Neural cell (in vitro differentiated cells): ENCODE data around the gene RIPK3. TPM values are rescaled to one million over a fixed set of nuclear protein-coding genes. Genes with fewer than 3 reads are reported as not detected.

ENCODE experiments used
- H2AFZ ChIP-seq: fragments of 200-600, 300-800 bp; sonication (generic), shearing (Covaris generic); 2 replicates; pipeline ENCODE4 v1.6.0; 2014; ENCODE audit warnings: low read depth, mild to moderate bottlenecking, antibody characterized with exemption, low read length, moderate library complexity
- H3F3A ChIP-seq: fragments of 200-600 bp; shearing (Covaris generic); 2 replicates; pipeline ENCODE4 v1.6.1; 2016; ENCODE audit warnings: mild to moderate bottlenecking, moderate library complexity, mixed read lengths, antibody characterized with exemption, low read length; ENCODE audit not compliant: insufficient read depth, poor library complexity, severe bottlenecking
- H3K27ac ChIP-seq: fragments of 200-600, 300-800 bp; sonication (generic), shearing (Covaris generic); 2 replicates; pipeline ENCODE4 v1.5.1; 2014; ENCODE audit warnings: mild to moderate bottlenecking, low read length, moderate library complexity
- H3K27me3 ChIP-seq: fragments of 300-800, 200-600 bp; sonication (generic), shearing (Covaris generic); 2 replicates; pipeline ENCODE4 v1.6.0; 2014; ENCODE audit warnings: mild to moderate bottlenecking, low read depth, low read length, moderate library complexity; ENCODE audit not compliant: insufficient read depth
- H3K36me3 ChIP-seq: fragments of 300-800, 200-600 bp; sonication (generic), shearing (Covaris generic); 2 replicates; pipeline ENCODE4 v1.5.1; 2014; ENCODE audit warnings: mild to moderate bottlenecking, antibody characterized with exemption, low read length, moderate library complexity; ENCODE audit not compliant: insufficient read depth
- H3K4me2 ChIP-seq: fragments of 300-800, 200-600 bp; sonication (generic), shearing (Covaris generic); 2 replicates; pipeline ENCODE4 v1.6.0; 2014; ENCODE audit warnings: mild to moderate bottlenecking, low read length
- H3K4me3 ChIP-seq: fragments of 300-800, 200-600 bp; sonication (generic), shearing (Covaris generic); 2 replicates; pipeline ENCODE4 v1.5.1; 2014; ENCODE audit warnings: mild to moderate bottlenecking, low read length, moderate library complexity
- H3K79me2 ChIP-seq: fragments of 200-600 bp; shearing (Covaris generic); replicated peaks from 2 replicates; pipeline ENCODE4 v1.6.0; 2014; ENCODE audit warnings: mild to moderate bottlenecking, low read length, moderate library complexity; ENCODE audit not compliant: insufficient read depth
- H3K9ac ChIP-seq: fragments of 300-800, 200-600 bp; sonication (generic), shearing (Covaris generic); 2 replicates; pipeline ENCODE4 v1.6.1; 2016; ENCODE audit warnings: mild to moderate bottlenecking, low read length, mixed read lengths
- H3K9me2 ChIP-seq: fragments of 200-600 bp; shearing (Covaris generic); 2 replicates; pipeline ENCODE4 v1.6.1; 2016; ENCODE audit warnings: mild to moderate bottlenecking, low read length, mixed read lengths; ENCODE audit not compliant: insufficient read depth
- H3K9me3 ChIP-seq: fragments of 200-600, 300-800 bp; sonication (generic), shearing (Covaris generic); 2 replicates; pipeline ENCODE4 v1.6.1; 2016; ENCODE audit warnings: mild to moderate bottlenecking, mixed run types, low read length, moderate library complexity, mixed read lengths
- H4K20me1 ChIP-seq: fragments of 200-600 bp; shearing (Covaris generic); 2 replicates; pipeline ENCODE4 v1.6.1; 2016; ENCODE audit warnings: mild to moderate bottlenecking, mixed run types; ENCODE audit not compliant: insufficient read depth
- POLR2AphosphoS5 ChIP-seq: IDR thresholded peaks from 2 replicates; pipeline ENCODE4 v1.6.1; 2012
- polyA plus RNA-seq: library from polyadenylated mRNA; depleted of rRNA; stranded (reverse); fragments of >200 nt; gene quantifications from 2 replicates; pipeline ENCODE4 v1.2.3, GENCODE V29; 2014
- small RNA-seq, 3 experiments: library from RNA; depleted of rRNA; stranded (forward); fragments of <200 nt; gene quantifications; one replicate each; pipeline ENCODE3, GENCODE V24; 2012

Gene RIPK3
- polyA plus RNA-seq, 1 donor from 2014 or later, result not detected

DNA sequence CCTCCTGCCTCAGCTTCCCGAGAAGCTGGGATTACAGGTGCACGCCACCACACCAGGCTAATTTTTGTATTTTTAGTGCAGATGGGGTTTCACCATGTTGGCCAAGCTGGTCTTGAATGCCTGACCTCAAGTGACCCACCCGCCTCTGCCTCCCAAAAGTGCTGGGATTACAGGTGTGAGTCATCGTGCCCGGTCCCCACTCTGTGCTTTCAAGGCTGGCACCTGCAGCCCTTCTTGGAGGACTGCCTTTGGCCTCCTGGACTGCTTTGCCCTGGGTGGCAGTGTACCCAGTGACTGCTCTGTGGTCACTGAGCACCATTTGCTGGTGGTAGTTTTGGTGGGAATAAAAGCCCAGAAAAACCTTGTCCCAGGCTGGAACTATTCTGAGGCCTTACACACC is 52.8 kb downstream of the RIPK3 start:
- Histone ChIP-seq H3K9me2 (no peaks in the 10 kb centered on the region), H3K27me3 (no peaks in the 10 kb centered on the region), H4K20me1 (no peaks in the 10 kb centered on the region), H3K9ac (no peak overlapping the region), H2AFZ (no peak overlapping the region), H3K4me3 (no peak overlapping the region), H3K27ac (no peak overlapping the region), H3K79me2 (no peaks in the 10 kb centered on the region), H3K4me2 (no peak overlapping the region), H3K9me3 (no peaks in the 10 kb centered on the region), H3K36me3 (no peaks in the 10 kb centered on the region), H3F3A (no peaks in the 10 kb centered on the region)
- no peak for TF ChIP-seq POLR2AphosphoS5

Small RNA genes lying within 50 kb of the gene (small RNA-seq; reads per million reads assigned to genes)
- 0 reads per million in 3 experiments for gene RF00026

Other genes with a start within 250 kb of the RIPK3 start
- gene PCK2, start 245.7 kb downstream of the RIPK3 start, polyA plus RNA-seq, result 0.20 and 1.2 TPM in 2 replicates
- gene DCAF11, start 225.2 kb downstream of the RIPK3 start, polyA plus RNA-seq, result 74.5 and 106 TPM in 2 replicates
- gene NRL, start 225.0 kb downstream of the RIPK3 start, polyA plus RNA-seq, result 9.5 TPM in 2 replicates
- 0.62 and 0.88 TPM in 2 replicates for gene FITM1, start 209.3 kb downstream of the RIPK3 start, polyA plus RNA-seq
- 39.5 and 55.8 TPM in 2 replicates for gene PSME1, start 203.8 kb downstream of the RIPK3 start, polyA plus RNA-seq
- gene EMC9, start 198.4 kb downstream of the RIPK3 start, polyA plus RNA-seq, result 45.1 and 54.6 TPM in 2 replicates
- 69.1 and 73.3 TPM in 2 replicates for gene PSME2, start 193.4 kb downstream of the RIPK3 start, polyA plus RNA-seq
- gene RNF31, start 192.5 kb downstream of the RIPK3 start, polyA plus RNA-seq, result 69.6 and 98.7 TPM in 2 replicates
- gene IRF9, start 178.7 kb downstream of the RIPK3 start, polyA plus RNA-seq, result 5.9 and 19.6 TPM in 2 replicates
- gene REC8, start 167.9 kb downstream of the RIPK3 start, polyA plus RNA-seq, result 18.5 and 22.8 TPM in 2 replicates
- 9.2 and 13.4 TPM in 2 replicates for gene IPO4, start 151.2 kb downstream of the RIPK3 start, polyA plus RNA-seq
- gene TM9SF1, start 144.6 kb downstream of the RIPK3 start, polyA plus RNA-seq, result 25.1 and 34.2 TPM in 2 replicates
- gene TSSK4, start 134.3 kb downstream of the RIPK3 start, polyA plus RNA-seq, result 0.17 TPM in 1 of 2 replicates, not detected in the other
- 55.3 and 67.6 TPM in 2 replicates for gene CHMP4A, start 126.5 kb downstream of the RIPK3 start, polyA plus RNA-seq
- 94.2 and 116 TPM in 2 replicates for gene MDP1, start 123.9 kb downstream of the RIPK3 start, polyA plus RNA-seq
- 406 and 431 TPM in 2 replicates for gene NEDD8, start 107.6 kb downstream of the RIPK3 start, polyA plus RNA-seq
- 132 and 403 TPM in 2 replicates for gene GMPR2, start 107.1 kb downstream of the RIPK3 start, polyA plus RNA-seq
- 103 and 120 TPM in 2 replicates for gene TINF2, start 97.4 kb downstream of the RIPK3 start, polyA plus RNA-seq
- 3.6 and 7.5 TPM in 2 replicates for gene TGM1, start 76.8 kb downstream of the RIPK3 start, polyA plus RNA-seq
- gene RABGGTA, start 68.4 kb downstream of the RIPK3 start, polyA plus RNA-seq, result 28.8 and 33.2 TPM in 2 replicates
- 5.5 and 6.9 TPM in 2 replicates for gene DHRS1, start 40.2 kb downstream of the RIPK3 start, polyA plus RNA-seq
- 13.0 and 19.5 TPM in 2 replicates for gene NOP9, start 40.1 kb downstream of the RIPK3 start, polyA plus RNA-seq
- gene CIDEB, start 32.0 kb downstream of the RIPK3 start, polyA plus RNA-seq, result not detected in 2 replicates
- 3.4 and 5.0 TPM in 2 replicates for gene LTB4R2, start 29.9 kb downstream of the RIPK3 start, polyA plus RNA-seq
- 4.3 and 5.2 TPM in 2 replicates for gene LTB4R, start 28.5 kb downstream of the RIPK3 start, polyA plus RNA-seq
- gene ADCY4, start 4.9 kb downstream of the RIPK3 start, polyA plus RNA-seq, result not detected in 2 replicates
- 0.22 and 0.48 TPM in 2 replicates for gene NFATC4, start 28.2 kb upstream of the RIPK3 start, polyA plus RNA-seq
- gene NYNRIN, start 59.0 kb upstream of the RIPK3 start, polyA plus RNA-seq, result 5.7 and 9.1 TPM in 2 replicates
- gene CBLN3, start 89.7 kb upstream of the RIPK3 start, polyA plus RNA-seq, result not detected in 2 replicates
- gene KHNYN, start 90.0 kb upstream of the RIPK3 start, polyA plus RNA-seq, result 0.53 and 0.92 TPM in 2 replicates
- gene SDR39U1, start 102.8 kb upstream of the RIPK3 start, polyA plus RNA-seq, result 142 and 173 TPM in 2 replicates
- not detected in 2 replicates for gene CMA1, start 168.3 kb upstream of the RIPK3 start, polyA plus RNA-seq
- not detected in 2 replicates for gene CTSG, start 236.3 kb upstream of the RIPK3 start, polyA plus RNA-seq